GM19463 (cell line): ENCODE results near the gene ADGRG7.
"Not testable (repeated sequence)": the region's sequence is repeated elsewhere in the genome, so short reads cannot be mapped to it uniquely, and the experiment has no call there.

Source experiments
- ATAC-seq: cut with Tn5 transposase; IDR thresholded peaks from one replicate; pipeline ENCODE4 v1.9.1; 2021; ENCODE audit warnings: mild to moderate bottlenecking, moderate library complexity; ENCODE audit not compliant: unreplicated experiment

The ADGRG7 gene

DNA sequence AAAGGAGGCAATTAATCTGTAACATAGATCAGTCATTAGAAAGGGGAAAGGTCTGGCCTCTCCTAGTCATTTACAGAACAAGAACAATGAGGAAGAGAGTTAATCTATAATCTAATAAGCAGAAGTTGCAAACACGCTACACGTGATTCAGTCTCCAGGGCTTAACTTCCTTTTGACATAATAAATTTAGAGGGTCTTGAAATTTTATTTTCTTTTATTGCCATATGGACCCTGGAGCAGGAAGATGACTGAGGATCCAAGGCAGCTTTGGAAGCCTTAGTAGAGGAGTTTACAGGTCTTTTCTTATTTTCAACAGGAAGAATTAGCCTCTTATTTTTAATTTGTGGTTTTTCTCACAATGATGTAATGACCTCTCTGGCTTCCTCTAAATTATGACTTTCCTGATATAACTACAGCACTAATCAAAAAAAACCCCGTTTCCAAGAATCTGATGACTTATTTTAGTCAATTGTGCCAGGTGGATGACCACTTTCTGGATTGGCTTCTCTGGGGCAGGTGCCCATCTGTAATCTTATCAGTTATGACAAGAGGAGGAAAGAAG, 32.2 kb downstream of the ADGRG7 start:
- ATAC-seq = peak; percentile 84

DNA sequence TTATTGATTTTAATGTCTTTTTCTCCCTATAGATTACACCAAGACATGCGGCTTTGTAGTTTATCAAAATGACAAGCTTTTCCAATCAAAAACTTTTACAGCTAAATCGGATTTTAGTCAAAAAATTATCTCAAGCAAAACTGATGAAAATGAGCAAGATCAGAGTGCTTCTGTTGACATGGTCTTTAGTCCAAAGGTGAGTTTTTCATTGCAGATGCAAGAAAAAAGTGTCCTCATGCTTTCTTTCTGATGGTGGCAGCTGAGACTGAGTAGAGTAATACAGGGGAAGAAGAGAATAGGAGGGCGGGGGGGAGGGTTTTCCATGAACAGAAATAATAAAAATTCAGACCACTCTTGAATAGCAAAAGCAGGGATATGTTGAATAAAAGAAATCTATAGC, 36.5 kb downstream of the ADGRG7 start:
- no peak for ATAC-seq

DNA sequence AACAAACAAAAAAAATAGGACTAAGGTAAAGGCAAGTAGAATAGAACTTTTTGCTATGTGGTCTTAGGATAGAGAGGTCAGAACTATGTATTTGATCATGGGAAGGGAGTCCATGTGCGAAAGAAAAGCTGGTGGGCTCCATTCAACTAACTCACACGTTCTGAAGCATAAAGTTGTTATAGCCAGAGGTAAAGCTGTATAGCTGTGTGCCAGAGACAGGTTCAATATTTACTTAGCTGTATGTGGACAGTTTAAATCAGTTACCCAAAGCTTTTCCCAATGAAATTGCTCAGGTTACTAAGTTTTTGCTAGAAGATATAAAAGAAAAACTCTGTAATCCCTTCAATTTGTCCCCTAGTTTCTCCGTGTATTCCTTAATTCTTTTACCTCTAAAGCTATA, 37.8 kb downstream of the ADGRG7 start:
- ATAC-seq = no peak

GRCh38 chr3:100647657-100648056, 38.3 kb downstream of the ADGRG7 start:
- no peak for ATAC-seq

GRCh38 chr3:100650651-100651619, 41.5 kb downstream of the ADGRG7 start:
- peak; percentile 98 for ATAC-seq

GRCh38 chr3:100653604-100654294, 44.3 kb downstream of the ADGRG7 start:
- no peak for ATAC-seq

- no peak for ATAC-seq
Measured at GRCh38 chr3:100656945-100657344, 47.5 kb downstream of the ADGRG7 start.

- not testable (repeated sequence) for ATAC-seq
Measured at GRCh38 chr3:100661294-100661693, 51.9 kb downstream of the ADGRG7 start.

- no peak for ATAC-seq
Measured at GRCh38 chr3:100662113-100662823, 52.9 kb downstream of the ADGRG7 start.

DNA sequence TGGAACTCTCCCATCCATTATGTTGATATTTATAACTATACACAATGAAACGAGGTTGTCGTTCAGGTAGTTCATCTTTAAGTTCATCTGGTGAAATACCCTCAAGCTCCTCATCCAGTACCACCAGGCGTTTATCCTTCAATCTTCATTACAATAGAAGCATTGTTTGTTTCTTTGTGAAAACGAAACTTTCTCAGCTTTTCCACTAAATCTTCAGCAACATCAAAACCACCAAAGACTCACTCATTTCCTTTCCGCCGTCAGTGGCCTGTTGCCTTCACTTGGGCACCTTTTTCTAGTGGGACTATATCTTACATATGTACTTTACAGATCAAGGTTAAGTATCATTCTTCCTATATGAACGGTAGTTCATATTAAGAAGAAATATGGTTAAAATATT, 55.8 kb downstream of the ADGRG7 start:
- ATAC-seq = no peak

GRCh38 chr3:100666699-100667098, 57.3 kb downstream of the ADGRG7 start:
- not testable (repeated sequence) for ATAC-seq

- not testable (repeated sequence) for ATAC-seq
Measured at GRCh38 chr3:100667316-100667715, 57.9 kb downstream of the ADGRG7 start.

DNA sequence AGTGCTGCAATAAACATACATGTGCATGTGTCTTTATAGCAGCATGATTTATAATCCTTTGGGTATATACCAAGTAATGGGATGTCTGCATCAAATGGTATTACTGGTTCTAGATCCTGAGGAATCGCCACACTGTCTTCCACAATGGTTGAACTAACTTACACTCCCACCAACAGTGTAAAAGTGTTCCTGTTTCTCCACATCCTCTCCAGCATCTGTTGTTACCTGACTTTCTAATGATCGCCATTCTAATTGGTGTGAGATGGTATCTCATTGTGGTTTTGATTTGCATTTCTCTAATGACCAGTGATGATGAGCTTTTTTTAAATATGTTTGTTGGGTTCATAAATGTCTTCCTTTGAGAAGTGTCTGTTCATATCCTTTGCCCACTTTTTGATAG, 61.6 kb downstream of the ADGRG7 start:
- ATAC-seq = not testable (repeated sequence)

- ATAC-seq = no peak
Measured at GRCh38 chr3:100681496-100681895, 72.1 kb downstream of the ADGRG7 start.

DNA sequence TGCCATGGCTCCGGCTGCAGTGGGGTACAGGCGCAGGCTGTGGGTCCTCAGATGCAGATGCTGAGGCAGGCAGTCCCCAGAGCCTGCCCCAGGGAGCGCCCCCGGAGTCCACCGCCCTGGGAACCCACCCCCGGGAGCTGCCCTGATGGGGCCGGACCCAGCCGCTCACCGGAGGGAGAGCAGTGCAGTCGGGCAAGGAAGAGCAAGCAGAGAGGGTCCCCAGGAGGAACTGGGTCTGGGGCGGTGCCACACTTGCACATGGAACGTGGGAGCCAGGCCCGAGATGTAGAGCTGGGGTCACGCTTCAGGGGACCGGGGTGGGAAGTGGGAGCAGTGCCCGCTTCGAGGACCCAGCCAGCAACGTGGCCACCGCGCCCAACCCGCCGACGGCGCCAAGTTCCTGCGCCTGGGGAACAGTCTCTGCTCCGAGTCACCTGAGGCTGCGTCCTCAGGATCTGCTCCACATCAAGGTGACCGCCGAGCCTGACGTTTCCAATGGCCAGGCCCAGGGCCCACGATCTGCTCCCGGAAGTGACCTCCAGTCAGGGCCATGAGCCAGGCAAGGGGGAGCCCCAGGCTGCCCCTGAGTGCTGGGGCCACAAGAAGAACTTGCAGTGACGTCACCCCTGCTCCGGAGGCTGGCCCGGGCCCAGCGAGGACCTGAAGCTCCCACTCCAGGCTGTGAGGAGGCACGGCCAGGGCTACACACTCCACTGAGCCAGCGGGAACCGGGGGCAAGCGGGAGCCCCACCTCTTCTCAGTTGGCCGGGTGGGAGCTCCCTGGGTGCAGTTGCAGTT, 72.9 kb downstream of the ADGRG7 start:
- no peak for ATAC-seq

DNA sequence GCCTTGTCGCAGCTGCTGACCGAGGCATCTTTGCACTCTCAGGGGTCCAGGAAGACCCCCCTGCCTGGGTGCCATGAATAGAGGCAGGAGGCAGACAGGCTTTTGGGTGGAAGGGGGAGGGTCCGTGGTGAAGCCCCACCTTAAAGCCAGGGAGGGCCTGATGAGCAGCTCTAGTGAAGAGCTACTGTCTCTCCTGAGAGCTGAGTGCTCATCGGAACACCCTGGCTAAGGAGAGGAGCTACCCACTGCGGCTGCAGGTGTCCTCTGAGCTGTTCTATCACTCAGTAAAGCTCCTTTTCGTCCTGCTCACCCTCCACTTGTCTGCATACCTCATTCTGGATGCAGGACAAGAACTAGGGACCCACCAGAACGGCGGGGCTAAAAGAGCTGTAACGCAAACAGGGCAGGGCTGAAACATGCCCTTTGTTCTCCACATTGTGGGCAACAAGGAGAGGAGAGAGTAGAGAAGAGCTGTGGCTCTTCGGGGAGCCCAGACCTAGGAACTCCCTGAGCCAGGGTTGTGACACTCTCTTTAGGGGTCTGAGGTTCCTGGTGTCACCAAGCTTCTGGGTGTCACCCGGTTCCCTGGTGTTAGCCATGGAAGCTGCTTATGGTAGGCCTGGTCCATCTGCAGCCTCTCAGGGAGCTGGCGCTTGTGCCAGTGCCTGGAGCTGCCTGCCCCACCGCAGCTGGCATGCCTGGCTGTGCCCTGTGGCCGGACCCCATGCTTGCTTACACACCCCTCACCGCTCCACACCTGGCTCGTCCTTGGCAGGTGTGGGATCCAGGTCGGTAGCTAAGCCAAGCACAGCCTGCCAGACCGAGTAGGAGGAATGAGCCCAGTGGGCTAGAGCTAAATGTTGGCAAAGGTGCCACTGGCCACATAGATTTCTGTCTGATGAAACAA, 73.7 kb downstream of the ADGRG7 start:
- no peak for ATAC-seq

GRCh38 chr3:100693225-100693624, 83.8 kb downstream of the ADGRG7 start:
- ATAC-seq = no peak

GRCh38 chr3:100695696-100696095, 86.3 kb downstream of the ADGRG7 start:
- no peak for ATAC-seq

- ATAC-seq = no peak
Measured at GRCh38 chr3:100696161-100696560, 86.8 kb downstream of the ADGRG7 start.
